ENCODE data around the gene KIF6. TPM values are rescaled to one million over a fixed set of nuclear protein-coding genes. Genes with fewer than 3 reads are reported as not detected.

The KIF6 gene
- total RNA-seq, 2 experiments from 2014 or later, result 0.17 to 0.23 TPM

- ChIA-PET CTCF (no interaction called here), POLR2A (no interaction called here)
These were observed 358.1 kb downstream of the KIF6 start for GRCh38 chr6:39366931-39367618.

GRCh38 chr6:39365281-39366074 is 359.7 kb downstream of the KIF6 start:
- ChIA-PET CTCF (interaction anchor here (0.7 kb wide), 1 partner anchor 10 kb away, joined by 3 read pairs; no protein-coding TSS in a partner anchor), POLR2A (no interaction called here)

GRCh38 chr6:39363280-39363679 is 361.9 kb downstream of the KIF6 start:
- ChIA-PET CTCF (interaction anchor here (1.3 kb wide), 1 partner anchor 16 kb away, joined by 3 read pairs; no protein-coding TSS in a partner anchor), POLR2A (no interaction called here)

GRCh38 chr6:39362487-39362865 is 362.7 kb downstream of the KIF6 start:
- POLR2A ChIA-PET, result no interaction called here
- CTCF ChIA-PET, result interaction anchor here (1.0 to 1.3 kb wide), 2 partner anchors 8 to 15 kb away, joined by 3 read pairs; no protein-coding TSS in a partner anchor

DNA sequence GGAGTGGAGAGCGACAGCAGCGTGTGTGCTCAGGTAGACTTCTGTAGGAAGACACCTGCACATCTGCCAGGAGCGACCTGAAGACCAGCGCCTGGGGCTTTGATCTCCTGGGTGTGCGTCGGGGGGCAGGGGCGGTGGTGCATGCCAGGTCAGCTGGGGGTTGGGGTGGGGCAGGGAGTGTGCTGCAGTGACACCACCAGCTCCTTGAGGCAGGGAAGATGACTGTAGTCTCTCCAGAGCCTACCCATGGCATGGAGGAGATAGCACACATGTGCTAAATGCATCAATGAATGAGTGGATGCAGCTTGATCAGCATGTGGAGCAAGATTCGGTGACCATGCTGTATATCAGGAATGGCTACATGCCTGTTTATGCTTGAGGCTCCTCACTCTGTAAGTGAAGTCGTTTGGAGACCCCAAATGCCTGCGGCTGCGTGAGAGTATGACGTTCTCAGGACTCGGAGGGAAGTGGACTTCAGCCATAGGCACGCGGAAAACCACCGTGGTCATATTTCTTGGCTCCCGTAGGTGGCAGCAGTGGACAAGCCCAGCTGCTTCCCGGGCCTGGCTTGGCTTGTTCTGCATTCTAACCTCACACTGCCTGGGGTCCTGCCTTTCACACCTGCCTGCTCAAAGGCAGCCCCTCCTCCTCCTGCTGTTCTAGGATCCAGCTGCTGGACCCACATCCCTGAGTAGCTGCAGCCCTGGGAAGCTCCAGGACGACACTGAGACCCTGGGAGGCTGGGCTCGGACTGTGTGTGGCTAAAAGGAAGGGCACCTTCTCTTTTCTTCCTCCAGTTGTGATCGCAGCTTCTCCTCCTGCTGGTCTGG is 363.3 kb downstream of the KIF6 start:
- CTCF ChIA-PET, result interaction anchor here (0.7 to 1.0 kb wide), 2 partner anchors 9 to 186 kb away, joined by 3 read pairs; no protein-coding TSS in a partner anchor
- POLR2A ChIA-PET, result no interaction called here

GRCh38 chr6:39360378-39360777 is 364.8 kb downstream of the KIF6 start:
- POLR2A ChIA-PET, result no interaction called here
- CTCF ChIA-PET, result no interaction called here

- ChIA-PET POLR2A (no interaction called here), CTCF (no interaction called here)
These were observed 367.1 kb downstream of the KIF6 start for GRCh38 chr6:39357998-39358686.

DNA sequence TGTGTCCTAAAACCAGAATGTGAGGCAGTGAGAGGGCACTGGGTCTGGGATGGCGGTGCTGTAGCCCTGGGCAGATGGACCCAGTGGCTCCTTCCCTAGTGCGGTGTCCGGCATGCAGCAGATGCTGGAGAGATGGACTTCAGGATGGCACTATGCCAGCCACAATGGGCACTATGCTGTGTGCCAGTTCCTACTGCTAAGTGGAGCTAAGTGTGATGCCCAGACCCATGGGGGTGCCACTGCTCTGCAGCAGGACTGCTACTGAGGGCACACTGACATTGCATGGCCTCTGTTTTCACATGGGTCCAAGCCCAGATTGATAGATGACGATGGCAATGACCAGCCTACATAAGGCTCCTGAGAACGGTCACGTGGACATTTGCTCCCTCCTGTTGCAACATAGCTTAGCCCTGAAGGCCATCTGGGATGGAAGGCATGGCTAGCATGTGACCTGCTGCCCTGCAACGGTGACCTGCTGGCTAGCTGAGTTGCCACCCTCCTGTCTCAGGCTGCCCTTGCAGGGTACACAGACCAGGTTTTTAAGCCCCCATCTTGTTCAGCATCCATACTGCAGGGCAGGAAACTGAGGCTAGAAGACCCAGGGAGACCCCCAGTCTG is 371.4 kb downstream of the KIF6 start:
- CTCF ChIA-PET, result no interaction called here

GRCh38 chr6:39350723-39351505 is 374.3 kb downstream of the KIF6 start:
- POLR2A ChIA-PET, result no interaction called here
- CTCF ChIA-PET, result no interaction called here

More for the DNA sequence above, 371.4 kb downstream of the KIF6 start:
- POLR2A ChIA-PET, result interaction anchor here (0.6 kb wide), 1 partner anchor 65 kb away, joined by 9 read pairs; no protein-coding TSS in a partner anchor

DNA sequence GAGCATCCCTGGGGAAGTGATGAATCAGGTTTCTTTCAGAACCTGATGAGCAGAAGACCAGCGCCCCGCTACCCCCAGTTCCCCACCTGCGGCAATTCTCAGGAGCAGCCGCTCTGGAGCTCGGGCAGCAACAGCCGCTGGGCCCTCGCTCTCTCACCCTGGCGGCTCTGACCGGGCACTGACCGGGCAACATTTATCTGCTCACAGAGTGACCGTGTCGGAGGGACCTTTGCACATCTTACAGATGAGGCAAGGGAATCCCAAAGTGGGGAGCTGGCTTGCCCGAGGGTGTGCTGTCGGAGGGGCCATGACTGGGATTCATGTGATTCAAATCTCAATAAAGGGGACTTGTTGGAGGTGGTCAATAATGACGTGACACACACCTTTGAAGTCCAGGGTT is 376.5 kb downstream of the KIF6 start:
- ChIA-PET POLR2A (no interaction called here), CTCF (no interaction called here)

GRCh38 chr6:39347906-39348585 is 377.2 kb downstream of the KIF6 start:
- CTCF ChIA-PET, result interaction anchor here (0.6 to 1.1 kb wide), 2 partner anchors 15 to 449 kb away, joined by 3 to 7 read pairs; no protein-coding TSS in a partner anchor
- POLR2A ChIA-PET, result no interaction called here

DNA sequence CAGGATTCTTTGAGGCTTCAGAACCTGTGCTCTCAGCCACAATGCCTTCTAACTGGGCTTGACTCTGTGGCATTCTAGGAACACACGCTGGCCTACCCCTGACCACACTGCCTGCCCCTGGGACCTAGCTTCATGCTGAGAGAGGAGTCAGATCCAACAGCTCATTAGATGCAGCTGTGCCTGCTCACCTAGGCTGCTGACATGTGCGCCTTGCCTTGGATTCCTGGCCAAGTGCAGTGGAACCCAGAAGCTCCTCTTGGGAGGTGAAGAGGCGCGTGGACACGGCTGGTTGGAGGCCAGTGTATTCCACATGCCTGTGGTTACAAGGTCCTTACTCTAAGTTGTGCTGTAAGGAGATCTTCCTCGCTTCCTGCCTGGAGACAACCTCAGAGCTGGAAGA is 378.0 kb downstream of the KIF6 start:
- CTCF ChIA-PET, result interaction anchor here (1.1 kb wide), 1 partner anchor 16 kb away, joined by 3 read pairs; no protein-coding TSS in a partner anchor
- POLR2A ChIA-PET, result no interaction called here

GRCh38 chr6:39344821-39345280 is 380.4 kb downstream of the KIF6 start:
- POLR2A ChIA-PET, result no interaction called here

DNA sequence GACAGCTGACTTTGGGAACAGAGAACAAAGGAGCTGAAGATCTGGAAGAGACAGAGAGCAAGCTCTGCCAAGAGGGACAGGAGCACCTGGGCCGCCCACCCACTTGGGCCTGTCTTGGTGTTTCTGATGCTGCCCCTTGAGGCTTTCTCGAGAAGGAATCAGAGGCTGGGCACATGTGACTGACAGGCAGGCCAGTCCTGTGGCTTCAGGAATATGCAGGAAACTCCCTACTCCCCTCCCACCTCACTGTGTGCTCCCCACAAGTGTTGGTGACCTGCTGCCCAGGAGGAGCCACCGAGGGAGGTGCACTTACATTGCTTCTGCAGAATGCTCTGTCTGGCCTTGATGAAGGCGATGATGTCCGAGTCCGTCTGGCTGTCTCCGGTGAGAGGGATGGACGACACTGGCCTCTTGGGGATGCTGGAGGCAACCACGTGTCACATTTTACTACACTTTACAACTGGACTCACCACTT is 381.8 kb downstream of the KIF6 start:
- ChIA-PET POLR2A (no interaction called here), CTCF (no interaction called here)

More at GRCh38 chr6:39344821-39345280, 380.4 kb downstream of the KIF6 start:
- CTCF ChIA-PET, result interaction anchor here (0.6 kb wide), 1 partner anchor 910 kb away, joined by 3 read pairs; no protein-coding TSS in a partner anchor

GRCh38 chr6:39342692-39343395 is 382.4 kb downstream of the KIF6 start:
- POLR2A ChIA-PET, result no interaction called here
- CTCF ChIA-PET, result no interaction called here

DNA sequence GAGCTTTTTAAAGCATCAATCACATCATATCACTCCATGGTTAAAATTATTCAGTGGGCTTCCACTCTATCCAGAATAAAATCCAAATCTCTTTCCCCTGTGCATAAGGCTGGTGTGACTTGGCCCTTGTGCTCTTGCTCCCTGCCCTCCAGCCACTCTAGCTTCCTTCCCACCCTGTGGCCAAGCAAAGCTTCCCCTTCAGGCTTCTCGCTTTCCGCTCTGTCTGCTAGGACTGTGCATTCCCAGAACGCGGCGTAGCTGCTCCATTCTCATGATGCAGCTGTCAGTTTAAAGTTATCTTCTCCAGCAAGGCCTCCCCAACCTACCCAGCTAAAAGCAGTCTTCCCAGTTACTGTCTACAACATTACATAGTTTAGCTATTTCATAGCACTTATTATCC is 383.3 kb downstream of the KIF6 start:
- POLR2A ChIA-PET, result no interaction called here
- CTCF ChIA-PET, result no interaction called here

DNA sequence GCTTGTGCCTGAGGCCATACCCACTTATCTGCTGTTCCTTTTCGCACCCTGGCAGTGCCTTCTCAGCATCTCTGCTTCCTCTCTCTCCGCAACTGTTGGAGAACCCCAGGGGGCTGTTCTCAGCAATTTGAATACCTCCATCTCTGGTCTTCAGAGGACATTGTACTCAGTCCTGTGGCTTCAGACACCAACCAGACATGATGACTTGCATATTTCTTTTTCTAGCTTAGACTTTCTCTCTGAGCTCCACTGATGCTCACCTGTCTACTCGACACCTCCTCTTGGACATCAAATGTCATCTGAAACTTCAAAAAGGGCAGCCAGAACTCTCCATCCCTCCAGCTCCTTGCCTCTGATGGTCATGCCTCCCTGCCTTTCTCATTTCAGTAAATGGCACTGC is 383.9 kb downstream of the KIF6 start:
- POLR2A ChIA-PET, result no interaction called here
- CTCF ChIA-PET, result no interaction called here

Measured in activated CD8-positive, alpha-beta memory T cell treated with anti-CD3 and anti-CD28 coated beads for 36 hours (primary cell).